GM21737 (cell line): Measurements from ENCODE around the gene CAPN10.

Experiments
- ATAC-seq: cut with Tn5 transposase; IDR thresholded peaks from one replicate; pipeline ENCODE4 v1.9.1; 2021; ENCODE audit warnings: mild to moderate bottlenecking, moderate library complexity; ENCODE audit not compliant: unreplicated experiment

The CAPN10 gene

GRCh38 chr2:240573516-240574385 lies 12.8 kb upstream of the CAPN10 start:
- no peak for ATAC-seq

GRCh38 chr2:240574386-240575100 lies 12.0 kb upstream of the CAPN10 start:
- ATAC-seq, result no peak

GRCh38 chr2:240575101-240575965 lies 11.2 kb upstream of the CAPN10 start:
- ATAC-seq, result no peak

GRCh38 chr2:240576036-240576435 lies 10.5 kb upstream of the CAPN10 start:
- ATAC-seq, result no peak

- ATAC-seq, result no peak
Measured at GRCh38 chr2:240576436-240577205, 9.9 kb upstream of the CAPN10 start.

DNA sequence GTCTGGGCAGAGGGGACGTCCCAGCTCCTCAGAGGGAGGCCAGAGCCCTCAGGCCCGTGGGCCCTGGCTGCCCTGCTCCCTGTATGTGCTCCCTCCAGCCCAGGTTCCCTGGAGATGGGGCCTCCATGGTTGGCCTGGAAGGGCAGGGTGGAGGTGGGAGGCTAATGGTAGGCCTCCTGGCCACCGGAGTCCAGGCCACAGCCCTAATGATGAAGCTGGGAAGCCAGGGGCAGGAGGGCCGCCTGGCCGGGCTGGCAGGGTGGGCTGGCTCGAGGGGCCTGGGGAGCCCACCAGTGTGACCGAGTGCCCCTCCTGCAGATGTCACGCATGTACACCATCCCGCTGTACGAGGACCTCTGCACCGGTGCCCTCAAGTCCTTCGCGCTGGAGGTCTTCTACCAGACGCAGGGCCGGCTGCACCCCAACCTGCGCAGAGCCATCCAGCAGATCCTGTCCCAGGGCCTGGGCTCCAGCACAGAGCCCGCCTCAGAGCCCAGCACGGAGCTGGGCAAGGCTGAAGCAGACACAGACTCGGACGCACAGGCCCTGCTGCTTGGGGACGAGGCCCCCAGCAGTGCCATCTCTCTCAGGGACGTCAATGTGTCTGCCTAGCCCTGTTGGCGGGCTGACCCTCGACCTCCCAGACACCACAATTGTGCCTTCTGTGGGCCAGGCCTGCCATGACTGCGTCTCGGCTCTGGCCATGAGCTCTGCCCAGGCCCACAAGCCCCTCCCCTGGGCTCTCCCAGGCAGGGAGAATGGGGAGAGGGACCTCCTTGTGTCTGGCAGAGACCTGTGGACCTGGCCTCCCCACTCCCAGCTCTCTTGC lies 9.0 kb upstream of the CAPN10 start:
- ATAC-seq, result no peak

DNA sequence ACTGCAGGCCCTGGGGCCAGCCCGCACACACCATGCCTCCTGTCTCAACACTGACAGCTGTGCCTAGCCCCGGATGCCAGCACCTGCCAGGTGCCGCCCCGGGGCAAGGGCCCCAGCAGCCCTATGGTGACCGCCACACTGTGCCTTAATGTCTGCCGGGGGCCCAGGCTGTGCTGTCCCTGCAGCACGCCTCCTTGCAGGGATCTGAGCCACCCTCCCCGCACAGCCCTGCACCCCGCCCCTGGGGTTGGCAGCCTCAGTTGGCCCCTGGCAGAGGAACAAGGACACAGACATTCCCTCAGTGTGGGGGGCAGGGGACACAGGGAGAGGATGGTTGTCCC lies 8.5 kb upstream of the CAPN10 start:
- ATAC-seq, result no peak

DNA sequence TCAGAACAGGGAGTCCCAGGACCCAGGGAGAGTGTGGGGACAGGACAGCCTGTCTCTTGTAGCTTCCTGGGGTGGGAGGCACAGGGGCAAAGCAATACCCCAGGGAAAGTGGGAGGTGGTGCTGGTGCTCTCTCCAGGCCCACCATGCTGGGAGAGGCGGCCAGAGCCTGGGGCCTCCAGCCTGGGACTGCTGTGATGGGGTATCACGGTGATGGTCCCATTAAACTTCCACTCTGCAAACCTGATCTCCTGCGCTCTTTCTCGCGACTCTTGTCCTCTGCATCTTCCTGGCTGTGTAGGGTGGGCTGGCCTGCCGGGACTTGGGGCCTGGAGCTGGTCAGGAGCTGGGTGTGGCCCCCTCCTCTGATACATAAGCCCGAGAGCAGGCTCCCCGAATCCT lies 8.0 kb upstream of the CAPN10 start:
- no peak for ATAC-seq

DNA sequence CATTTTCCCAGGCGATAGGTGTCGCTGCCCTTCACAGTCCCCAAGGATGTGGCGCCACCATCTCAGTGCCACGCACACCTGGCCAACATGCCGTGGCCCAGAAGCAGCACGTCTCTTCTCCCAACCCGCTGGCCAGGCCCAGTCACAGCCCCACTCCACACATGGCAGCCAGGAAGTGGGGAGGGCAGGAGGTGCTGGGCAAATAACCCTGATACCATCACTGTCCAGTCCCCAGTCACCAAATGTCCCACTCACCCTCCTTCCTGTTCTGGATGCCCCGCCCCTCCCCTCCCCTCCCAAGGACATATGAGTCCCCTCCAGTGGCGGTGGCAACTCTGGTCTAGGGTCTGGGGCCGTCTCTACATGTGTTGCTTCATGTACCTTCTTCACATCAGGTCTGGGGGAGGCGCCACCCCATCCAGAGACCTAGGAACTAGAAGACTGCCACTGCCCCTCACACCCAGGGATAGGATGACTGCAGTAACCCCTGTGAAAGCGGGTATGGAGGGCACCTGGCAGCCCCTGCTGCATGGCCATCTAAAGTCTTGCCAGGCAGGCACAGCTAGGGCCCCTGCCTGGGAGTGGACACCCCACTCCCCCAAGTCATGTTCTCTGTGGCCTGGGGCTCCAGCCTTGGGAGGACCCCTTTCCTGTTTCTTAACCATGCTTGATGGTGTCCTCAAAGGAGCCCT lies 7.3 kb upstream of the CAPN10 start:
- ATAC-seq, result no peak

- ATAC-seq, result no peak
Measured at GRCh38 chr2:240579771-240580614, 6.5 kb upstream of the CAPN10 start.

DNA sequence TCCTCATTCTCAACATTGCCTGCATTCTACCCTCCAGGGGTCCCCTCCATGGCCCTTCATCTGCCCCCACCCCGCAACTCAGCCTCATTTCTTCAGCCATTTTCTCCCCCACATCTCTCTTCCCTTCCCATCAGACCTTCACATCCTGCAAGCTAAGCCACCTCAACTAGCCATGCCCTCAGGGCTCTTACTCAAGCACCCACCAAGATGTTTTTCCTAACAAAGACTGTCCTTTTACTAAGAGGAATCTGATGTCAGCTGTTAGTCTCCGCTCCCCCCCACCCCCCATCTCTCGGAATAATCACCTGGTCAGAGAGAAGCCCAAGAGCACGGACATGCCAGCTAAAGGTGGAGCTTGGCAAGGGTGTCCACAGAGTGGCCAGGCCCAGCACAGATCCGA lies 4.7 kb upstream of the CAPN10 start:
- no peak for ATAC-seq

DNA sequence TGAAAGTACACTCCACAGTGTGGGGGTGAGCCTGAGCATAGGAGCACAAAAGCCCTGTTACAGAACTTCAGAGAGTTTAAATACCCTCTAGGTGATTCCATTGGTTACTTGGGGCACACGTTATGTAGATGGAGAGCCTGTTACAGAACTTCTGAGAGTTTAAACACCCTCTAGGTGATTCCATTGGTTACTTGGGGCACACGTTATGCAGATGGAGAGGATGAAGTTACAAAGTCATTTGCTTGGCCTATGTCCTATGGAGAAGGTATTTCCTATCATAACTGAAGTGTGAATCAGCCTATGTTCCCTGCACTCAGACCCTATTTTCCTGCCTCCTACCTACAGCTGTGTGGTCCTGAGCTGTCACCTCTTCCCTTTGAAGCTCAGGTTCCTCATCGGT lies 3.8 kb upstream of the CAPN10 start:
- ATAC-seq, result no peak

GRCh38 chr2:240583774-240584173 lies 2.8 kb upstream of the CAPN10 start:
- no peak for ATAC-seq

DNA sequence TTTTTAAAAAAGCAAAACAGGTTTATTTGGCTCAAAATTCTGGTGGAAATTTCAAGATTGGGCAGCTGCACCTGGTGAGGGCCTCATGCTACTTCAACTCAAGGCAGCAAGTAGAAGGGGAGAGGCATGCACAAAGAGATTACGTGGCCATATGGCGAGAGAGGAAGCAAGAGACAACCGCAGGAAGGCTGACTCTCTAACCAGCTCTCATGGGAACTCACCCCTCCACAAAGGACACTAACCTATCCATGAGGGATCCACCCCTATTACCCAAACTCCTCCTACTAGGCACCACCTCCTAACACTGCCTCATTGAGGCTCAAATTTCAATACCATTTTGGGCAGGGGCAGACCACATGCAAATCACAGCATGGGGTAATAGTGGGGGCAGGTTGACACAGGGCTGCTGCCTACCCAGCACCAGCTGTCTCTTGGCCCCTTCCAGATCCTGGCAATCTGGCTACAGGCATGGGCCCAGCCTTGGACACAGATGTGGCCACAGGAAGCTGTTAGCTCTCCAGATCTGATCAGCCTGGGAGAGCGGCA lies 2.0 kb upstream of the CAPN10 start:
- peak; percentile 53 for ATAC-seq

- peak; percentile 28 for ATAC-seq
Measured at GRCh38 chr2:240585101-240585500, 1.4 kb upstream of the CAPN10 start.

DNA sequence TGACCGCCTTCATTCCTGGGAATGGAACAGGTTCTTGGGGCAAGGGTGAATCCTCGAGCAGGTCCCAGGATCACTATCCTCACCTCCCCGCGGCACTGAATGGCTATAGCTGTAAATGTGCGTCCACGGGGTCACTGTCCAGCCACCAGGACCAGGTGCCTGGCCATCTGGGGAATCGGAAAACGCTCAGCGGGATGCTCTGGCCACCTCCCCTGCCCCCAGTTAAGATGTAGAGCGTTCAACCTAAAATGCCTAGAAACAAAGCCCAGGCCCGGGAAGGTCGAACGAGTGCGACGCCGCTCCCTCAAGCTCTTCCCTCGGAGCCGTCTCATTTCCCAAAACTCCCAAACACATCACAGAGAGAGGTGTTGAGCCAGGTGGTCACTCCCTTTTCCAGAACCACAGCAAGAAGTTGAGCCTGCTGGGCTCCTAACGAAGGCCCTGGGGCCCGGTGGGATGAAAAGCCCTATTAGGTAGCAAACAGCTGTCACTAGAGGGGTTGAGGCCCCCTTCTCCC lies 795 bp upstream of the CAPN10 start:
- no peak for ATAC-seq

- ATAC-seq, result peak; percentile 2
Measured at GRCh38 chr2:240586919-240587800, 626 bp downstream of the CAPN10 start.
